Esophagus squamous epithelium (tissue), 4 donors: Measurements from ENCODE around the gene CUBN.

Experiments used
- POLR2A ChIP-seq, 4 donors: fragments of 450-650 bp; IDR thresholded peaks; one replicate each; pipeline ENCODE4 v1.6.1; 2017; ENCODE audit warnings: antibody characterized with exemption in 4 of 4, mild to moderate bottlenecking in 4 of 4, moderate library complexity in 3 of 4
- TF ChIP-seq, protein P1 (sequence below), 6 experiments: fragments of 450-650 bp in 4 of 6; fragments of 200-600 bp in 2 of 6; sonication (generic) in 2 of 6; IDR thresholded peaks; one replicate each; pipeline ENCODE4 v1.5.1; 2016 to 2019; ENCODE audit warnings: antibody characterized with exemption in 6 of 6, mild to moderate bottlenecking in 4 of 6, moderate library complexity in 4 of 6

- TF ChIP-seq, protein P1, sequence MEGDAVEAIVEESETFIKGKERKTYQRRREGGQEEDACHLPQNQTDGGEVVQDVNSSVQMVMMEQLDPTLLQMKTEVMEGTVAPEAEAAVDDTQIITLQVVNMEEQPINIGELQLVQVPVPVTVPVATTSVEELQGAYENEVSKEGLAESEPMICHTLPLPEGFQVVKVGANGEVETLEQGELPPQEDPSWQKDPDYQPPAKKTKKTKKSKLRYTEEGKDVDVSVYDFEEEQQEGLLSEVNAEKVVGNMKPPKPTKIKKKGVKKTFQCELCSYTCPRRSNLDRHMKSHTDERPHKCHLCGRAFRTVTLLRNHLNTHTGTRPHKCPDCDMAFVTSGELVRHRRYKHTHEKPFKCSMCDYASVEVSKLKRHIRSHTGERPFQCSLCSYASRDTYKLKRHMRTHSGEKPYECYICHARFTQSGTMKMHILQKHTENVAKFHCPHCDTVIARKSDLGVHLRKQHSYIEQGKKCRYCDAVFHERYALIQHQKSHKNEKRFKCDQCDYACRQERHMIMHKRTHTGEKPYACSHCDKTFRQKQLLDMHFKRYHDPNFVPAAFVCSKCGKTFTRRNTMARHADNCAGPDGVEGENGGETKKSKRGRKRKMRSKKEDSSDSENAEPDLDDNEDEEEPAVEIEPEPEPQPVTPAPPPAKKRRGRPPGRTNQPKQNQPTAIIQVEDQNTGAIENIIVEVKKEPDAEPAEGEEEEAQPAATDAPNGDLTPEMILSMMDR (IDR thresholded peaks at IDR 0.05) = no peak
- no peak for TF ChIP-seq POLR2A (IDR thresholded peaks at IDR 0.05)
Observed at GRCh38 chr10:17128261-17128660, 1.4 kb downstream of the CUBN start.
